AG10803 (cell line): ENCODE data around the gene FRRS1L.

Experiments
- DNase-seq: peaks from one replicate; pipeline ENCODE4 v3.0.0; 2010; ENCODE audit warnings: low read depth
- H3K4me3 ChIP-seq: 2 replicates; pipeline ENCODE4 v1.5.1; 2011; ENCODE audit warnings: mild to moderate bottlenecking, low read length, control low read depth
- TF ChIP-seq, protein P1 (sequence below): conservative IDR thresholded peaks from 2 replicates; pipeline ENCODE4 v1.5.1; 2011; ENCODE audit warnings: mild to moderate bottlenecking, low read length, control low read depth, inconsistent platforms

Gene FRRS1L

DNA sequence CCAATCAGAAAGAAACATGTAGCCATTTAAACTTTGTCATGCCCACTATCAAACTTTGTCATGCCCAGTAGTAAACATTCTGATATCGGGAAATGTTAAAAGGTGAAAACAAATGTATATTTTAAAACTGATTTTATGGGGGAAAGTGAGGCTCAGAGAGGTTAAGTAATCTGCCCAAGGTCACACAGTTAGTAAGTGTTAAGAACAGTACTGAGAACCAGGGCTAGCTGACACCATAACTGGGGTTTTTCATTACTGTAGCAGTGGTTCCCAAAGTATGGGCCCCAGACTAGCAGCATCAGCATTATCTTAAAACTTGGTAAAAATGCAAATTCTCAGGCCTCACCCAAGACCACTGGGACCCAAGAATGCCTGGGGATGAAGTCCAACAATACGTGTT is 9.9 kb upstream of the FRRS1L start:
- TF ChIP-seq, protein P1, sequence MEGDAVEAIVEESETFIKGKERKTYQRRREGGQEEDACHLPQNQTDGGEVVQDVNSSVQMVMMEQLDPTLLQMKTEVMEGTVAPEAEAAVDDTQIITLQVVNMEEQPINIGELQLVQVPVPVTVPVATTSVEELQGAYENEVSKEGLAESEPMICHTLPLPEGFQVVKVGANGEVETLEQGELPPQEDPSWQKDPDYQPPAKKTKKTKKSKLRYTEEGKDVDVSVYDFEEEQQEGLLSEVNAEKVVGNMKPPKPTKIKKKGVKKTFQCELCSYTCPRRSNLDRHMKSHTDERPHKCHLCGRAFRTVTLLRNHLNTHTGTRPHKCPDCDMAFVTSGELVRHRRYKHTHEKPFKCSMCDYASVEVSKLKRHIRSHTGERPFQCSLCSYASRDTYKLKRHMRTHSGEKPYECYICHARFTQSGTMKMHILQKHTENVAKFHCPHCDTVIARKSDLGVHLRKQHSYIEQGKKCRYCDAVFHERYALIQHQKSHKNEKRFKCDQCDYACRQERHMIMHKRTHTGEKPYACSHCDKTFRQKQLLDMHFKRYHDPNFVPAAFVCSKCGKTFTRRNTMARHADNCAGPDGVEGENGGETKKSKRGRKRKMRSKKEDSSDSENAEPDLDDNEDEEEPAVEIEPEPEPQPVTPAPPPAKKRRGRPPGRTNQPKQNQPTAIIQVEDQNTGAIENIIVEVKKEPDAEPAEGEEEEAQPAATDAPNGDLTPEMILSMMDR, result no peak
- no peak overlapping the region for H3K4me3 ChIP-seq
- DNase-seq, result no peak

DNA sequence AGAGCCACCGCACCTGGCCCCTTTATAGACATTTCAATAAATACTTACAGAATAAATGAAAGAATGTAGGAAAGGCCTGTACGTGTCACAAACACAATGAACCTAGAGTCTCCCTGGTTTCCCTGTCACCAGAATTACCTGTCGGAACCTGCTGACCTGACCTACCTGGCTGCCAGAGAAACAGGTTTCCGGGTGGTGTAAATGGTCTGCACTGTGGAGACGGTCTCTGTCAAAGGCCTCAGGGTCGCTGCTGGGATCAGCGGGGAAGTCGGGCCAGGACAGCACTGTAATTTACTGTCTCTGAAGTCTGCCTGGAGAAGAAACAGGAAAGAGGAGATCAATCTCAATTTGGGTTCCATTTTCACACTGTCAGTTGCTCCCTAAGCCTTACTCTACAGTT is 9.3 kb upstream of the FRRS1L start:
- no peak for DNase-seq
- TF ChIP-seq, protein P1, result no peak
- no peak overlapping the region for H3K4me3 ChIP-seq

DNA sequence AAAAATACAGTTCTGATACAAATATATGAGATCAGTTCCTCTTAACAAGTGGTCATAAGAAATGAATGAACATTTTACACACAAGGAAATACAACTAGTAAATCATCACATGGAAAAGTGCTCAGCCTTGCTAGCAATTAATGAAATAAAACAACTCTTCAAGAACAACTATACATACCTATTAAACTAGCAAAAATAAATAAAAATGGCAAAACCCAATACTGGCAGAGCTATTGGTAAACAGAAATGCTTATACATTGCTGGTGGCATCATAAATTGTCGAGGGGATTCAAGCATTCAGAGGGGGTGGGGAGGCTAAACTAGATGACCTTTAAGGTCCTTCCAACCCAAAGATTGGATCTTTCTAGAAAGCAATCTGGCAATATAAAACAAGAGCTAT is 5.9 kb upstream of the FRRS1L start:
- H3K4me3 ChIP-seq, result no peak overlapping the region
- TF ChIP-seq, protein P1, result no peak
- DNase-seq, result no peak

DNA sequence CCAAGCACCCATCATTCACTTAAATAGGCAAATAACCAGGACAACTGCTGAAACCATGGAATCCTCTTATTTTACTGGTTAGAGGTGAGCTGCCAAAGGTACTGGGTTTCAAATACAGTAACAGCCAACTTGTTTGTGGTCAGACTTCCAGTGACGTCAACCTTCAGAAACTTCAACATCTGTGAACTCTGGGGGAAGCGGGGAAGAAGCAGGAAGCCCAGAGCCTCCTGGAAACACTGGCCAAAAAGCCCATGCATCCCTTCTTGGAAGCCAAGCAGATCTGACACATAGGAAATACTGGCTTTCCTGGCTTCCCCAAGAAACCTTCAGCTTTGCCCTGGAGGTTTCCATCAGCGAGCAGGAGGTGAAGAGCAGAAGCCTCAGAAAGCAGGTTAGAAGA is 4.9 kb upstream of the FRRS1L start:
- TF ChIP-seq, protein P1, result no peak
- H3K4me3 ChIP-seq, result no peak overlapping the region
- DNase-seq, result peak; percentile 59

DNA sequence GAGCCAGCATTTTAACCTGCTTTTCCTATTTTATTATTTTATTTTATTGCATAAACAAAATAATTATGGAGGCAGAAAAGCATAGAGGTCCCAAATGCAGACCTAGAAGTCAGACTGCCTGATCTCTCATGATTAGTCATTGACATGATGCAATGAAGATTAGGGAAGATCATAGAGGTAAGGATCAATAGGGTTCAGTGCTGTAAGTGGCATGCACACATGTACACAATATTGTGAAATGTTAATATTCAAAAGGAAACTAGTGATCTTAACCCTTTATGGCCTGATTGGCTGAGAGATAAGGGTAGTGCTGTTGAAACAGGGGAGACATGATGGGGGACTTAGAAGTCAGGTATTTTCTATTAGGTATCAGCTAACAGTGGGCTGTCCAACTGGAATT is 1.1 kb upstream of the FRRS1L start:
- TF ChIP-seq, protein P1, result no peak
- no peak for DNase-seq
- no peak overlapping the region for H3K4me3 ChIP-seq

DNA sequence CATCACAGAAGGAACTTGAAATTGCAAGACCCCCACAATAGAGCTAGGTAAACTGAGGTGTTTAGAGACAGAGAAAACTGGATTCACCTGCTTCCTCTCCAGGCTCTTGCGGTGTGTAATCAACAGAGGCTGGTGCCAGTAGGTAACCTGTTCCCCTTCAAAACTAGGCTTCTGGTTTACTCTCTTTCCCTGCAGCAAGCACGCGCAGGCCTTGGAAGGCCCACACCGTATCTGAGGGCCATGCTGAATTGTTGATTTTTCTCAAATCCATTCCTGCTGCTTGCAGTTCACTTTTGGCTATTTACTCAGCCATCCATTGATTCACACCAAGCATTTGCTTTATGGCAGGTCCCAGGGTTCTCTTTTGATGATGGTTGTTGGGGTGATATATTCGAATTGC is 667 bp upstream of the FRRS1L start:
- no peak for DNase-seq
- TF ChIP-seq, protein P1, result no peak

DNA sequence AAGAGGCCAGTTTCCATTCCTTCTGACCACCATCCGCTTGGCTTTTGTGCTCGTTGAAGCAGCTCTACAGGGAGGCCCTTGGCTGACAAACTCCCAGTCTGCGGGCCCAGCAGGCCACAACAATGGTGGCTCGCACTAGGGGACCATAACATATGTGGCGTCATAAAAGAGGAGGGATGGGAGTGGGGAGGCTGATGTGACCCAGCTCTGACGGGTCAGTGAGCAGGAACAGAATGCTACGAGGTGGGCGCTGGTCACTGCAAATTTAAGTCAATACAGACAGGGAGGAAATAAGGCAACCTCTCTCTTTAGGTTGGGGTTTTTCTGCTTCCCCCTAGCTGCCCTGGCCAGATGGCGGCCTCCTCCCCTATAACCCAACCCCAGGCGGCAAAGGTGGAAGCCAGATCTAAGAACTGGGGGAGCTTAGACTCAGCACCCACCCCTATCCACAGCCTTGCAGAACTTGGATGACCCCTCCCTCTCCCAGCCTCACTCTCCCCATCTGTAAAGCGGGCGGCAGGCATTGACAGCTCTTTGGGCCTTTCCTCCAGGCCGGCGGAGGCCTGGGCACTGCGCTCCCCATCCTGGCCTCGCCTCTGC is 778 bp downstream of the FRRS1L start:
- TF ChIP-seq, protein P1, result no peak
- DNase-seq, result no peak
- H3K4me3 ChIP-seq, result no peak overlapping the region

More for the DNA sequence above, 667 bp upstream of the FRRS1L start:
- H3K4me3 ChIP-seq, result no peak overlapping the region
